Retina (tissue), 1 donor: ENCODE results near the gene TRMT1.
"Not testable (repeated sequence)": the region's sequence is repeated elsewhere in the genome, so short reads cannot be mapped to it uniquely, and the experiment has no call there.

Experiments
- DNase-seq: peaks from one replicate; pipeline ENCODE4 v3.0.0-alpha.2; 2016

TRMT1 gene

DNA sequence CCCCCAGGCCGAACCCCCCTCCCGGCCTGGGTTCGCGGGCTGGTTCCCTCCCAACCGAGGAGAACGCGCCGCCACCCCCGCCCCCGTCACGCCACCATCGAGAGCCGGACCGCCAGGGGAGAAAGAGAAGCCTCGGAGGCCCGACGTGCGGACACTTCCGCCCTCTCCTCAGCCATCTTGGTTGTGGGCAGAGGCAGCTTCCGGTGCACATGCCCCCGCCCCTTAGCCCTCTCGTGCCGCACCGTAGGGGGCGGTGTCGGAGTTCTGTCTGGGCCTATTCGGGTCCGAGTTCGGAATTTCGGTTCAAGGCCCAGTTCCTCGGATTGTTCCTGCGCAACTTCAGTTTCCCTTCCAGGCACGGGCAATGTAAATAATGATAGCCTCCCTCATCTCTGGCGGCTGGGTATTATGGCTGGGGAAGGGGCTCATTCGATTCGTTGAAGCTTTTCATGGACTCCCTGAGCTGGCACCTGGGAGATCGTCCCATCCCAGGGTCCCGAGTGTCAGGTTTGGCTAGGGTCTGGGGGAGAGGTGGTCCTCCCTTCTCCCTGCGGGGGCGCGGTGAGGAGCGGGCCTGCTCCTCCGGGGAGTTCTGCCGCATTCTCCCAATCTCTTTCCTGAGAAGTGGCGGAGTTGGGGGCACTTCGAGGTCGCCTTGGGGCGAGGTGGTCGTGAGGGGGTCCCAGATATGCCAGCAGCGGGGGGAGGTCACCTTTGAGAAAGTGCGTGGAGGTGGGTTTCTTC, 33.8 kb upstream of the TRMT1 start, which contains the start of the genes IER2 and STX10:
IER2 (plus strand) TSS at position 225 of the 744 bp plus-strand sequence. CDS start 2,776 bp downstream, outside the sequence.
STX10 (minus strand) TSS at position 189 of the 744 bp plus-strand sequence. CDS start 202 bp downstream, outside the sequence.
- peak; percentile 93 for DNase-seq

DNA sequence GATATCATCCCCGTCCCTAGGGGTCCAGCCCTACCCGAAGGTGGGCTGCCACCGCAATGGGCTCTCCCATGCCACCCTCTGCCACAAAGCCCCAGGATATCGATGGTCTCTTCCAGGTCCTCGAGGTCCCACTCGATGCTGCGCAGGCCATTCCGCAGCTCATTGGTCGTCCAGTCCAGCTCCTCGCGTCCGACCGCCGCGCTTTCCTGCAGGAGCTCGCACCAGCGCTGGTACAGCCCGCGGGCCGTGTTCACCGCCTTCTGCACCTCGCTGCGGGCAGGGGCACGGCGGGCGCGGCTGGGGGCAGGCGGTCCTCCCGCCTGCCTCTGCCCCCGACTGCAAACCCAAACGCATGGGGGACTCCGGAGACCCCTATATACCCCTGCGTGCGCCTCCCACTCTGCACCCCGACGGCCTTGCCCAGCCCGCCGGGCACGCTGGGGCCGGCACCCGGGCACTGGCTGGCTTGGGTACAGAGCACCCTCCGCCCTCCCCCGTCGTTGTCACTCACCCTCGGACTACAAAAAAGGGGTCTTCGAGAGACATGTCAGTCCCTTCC, 33.2 kb upstream of the TRMT1 start:
- peak; percentile 90 for DNase-seq

DNA sequence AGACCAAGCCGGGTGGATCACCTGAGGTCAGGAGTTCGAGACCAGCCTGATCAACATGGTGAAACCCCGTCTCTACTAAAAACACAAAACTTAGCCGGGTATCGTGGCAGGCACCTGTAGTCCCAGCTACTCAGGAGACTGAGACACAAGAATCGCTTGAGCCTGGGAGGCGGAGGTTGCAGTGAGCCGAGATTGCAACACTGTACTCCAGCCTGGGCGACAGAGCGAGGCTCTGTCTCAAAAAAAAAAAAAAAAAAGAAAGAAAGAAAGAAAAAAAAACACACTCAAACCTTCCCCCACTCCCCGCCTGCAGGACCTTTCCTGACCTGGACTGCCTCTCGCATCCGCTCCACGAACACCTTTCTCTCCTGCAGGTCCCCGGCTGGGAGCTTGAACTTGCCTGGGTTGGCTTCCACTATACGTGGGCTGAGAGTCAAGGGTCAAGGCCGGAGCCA, 32.7 kb upstream of the TRMT1 start:
- not testable (repeated sequence) for DNase-seq

GRCh38 chr19:13146763-13147563, 30.4 kb upstream of the TRMT1 start:
- DNase-seq = no peak

GRCh38 chr19:13139633-13140311, 23.2 kb upstream of the TRMT1 start:
- DNase-seq = no peak

- no peak for DNase-seq
Observed at GRCh38 chr19:13138916-13139198, 22.3 kb upstream of the TRMT1 start.

DNA sequence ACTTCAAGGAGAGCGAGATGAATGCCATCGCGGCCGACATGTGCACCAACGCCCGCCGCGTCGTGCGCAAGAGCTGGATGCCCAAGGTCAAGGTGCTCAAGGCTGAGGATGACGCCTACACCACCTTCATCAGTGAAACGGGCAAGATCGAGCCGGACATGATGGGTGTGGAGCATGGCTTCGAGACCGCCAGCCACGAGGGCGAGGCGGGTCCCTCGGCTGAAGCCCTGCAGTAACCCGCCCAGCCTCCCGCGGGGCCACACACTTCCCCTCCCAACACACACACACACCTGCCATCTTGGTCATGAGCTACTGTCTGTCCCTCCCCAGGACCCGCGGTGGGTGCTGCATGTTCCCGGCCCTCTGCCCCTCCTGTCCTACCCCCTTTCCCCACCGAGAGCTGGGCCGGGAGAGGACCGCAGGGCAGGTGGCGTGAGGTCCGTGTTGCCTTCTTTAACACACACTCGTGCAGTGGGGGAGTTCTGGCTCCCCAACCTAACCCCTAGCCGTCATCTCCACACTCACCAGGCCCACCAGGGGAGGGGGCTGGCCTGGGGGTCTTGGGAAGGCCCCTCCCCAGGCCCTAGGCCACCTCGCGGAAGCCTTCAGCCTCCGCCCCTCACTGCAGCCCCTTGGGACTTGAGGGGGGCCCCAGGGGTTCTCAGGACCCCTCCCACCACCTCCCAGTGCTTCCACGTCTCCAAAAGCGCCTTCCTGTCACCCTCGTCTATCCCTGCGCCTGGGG, 21.8 kb upstream of the TRMT1 start:
- DNase-seq = no peak

DNA sequence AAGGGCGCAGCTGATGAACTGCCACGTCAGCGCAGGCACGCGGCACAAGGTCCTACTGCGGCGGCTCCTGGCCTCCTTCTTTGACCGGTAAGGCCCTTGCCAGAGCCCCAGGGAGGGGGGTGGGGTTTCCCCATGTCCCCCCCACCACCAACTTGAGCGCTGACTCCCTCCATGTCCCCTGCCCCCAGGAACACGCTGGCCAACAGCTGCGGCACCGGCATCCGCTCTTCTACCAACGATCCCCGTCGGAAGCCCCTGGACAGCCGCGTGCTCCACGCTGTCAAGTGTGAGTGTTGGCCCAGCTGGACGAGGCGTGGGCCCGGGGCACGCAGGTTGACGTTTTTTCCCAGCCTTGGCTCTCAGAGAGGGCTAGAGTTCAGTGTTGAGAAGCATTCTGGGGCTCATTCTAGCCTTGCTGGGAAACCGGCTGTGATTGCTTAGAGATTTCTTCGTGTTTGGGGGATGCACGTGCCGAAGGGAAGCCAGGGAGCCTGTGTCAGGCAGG, 20.8 kb upstream of the TRMT1 start:
- DNase-seq = no peak

DNA sequence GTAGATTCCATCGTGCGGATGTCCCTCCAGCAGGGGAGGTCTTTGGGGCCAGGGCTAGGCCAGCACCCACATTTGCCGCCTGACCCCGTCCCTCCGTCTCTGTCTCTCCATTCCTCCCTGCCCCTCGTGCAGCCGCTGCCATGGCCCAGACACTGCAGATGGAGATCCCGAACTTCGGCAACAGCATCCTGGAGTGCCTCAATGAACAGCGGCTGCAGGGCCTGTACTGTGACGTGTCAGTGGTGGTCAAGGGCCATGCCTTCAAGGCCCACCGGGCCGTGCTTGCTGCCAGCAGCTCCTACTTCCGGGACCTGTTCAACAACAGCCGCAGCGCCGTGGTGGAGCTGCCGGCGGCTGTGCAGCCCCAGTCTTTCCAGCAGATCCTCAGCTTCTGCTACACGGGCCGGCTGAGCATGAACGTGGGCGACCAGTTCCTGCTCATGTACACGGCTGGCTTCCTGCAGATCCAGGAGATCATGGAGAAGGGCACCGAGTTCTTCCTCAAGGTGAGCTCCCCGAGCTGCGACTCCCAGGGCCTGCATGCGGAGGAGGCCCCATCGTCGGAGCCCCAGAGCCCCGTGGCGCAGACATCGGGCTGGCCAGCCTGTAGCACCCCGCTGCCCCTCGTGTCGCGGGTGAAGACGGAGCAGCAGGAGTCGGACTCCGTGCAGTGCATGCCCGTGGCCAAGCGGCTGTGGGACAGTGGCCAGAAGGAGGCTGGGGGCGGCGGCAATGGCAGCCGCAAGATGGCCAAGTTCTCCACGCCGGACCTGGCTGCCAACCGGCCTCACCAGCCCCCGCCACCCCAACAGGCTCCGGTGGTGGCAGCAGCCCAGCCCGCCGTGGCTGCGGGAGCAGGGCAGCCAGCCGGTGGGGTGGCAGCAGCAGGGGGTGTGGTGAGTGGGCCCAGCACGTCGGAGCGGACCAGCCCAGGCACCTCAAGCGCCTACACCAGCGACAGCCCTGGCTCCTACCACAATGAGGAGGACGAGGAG, 18.8 kb upstream of the TRMT1 start:
- no peak for DNase-seq

- no peak for DNase-seq
Observed at GRCh38 chr19:13134626-13135025, 18.1 kb upstream of the TRMT1 start.

GRCh38 chr19:13133241-13133870, 16.8 kb upstream of the TRMT1 start:
- no peak for DNase-seq

GRCh38 chr19:13132471-13133180, 16.1 kb upstream of the TRMT1 start:
- DNase-seq = no peak

GRCh38 chr19:13130886-13131490, 14.4 kb upstream of the TRMT1 start:
- DNase-seq = no peak

- no peak for DNase-seq
Observed at GRCh38 chr19:13129384-13129783, 12.8 kb upstream of the TRMT1 start.

- no peak for DNase-seq
Observed at GRCh38 chr19:13128583-13128982, 12.0 kb upstream of the TRMT1 start.

DNA sequence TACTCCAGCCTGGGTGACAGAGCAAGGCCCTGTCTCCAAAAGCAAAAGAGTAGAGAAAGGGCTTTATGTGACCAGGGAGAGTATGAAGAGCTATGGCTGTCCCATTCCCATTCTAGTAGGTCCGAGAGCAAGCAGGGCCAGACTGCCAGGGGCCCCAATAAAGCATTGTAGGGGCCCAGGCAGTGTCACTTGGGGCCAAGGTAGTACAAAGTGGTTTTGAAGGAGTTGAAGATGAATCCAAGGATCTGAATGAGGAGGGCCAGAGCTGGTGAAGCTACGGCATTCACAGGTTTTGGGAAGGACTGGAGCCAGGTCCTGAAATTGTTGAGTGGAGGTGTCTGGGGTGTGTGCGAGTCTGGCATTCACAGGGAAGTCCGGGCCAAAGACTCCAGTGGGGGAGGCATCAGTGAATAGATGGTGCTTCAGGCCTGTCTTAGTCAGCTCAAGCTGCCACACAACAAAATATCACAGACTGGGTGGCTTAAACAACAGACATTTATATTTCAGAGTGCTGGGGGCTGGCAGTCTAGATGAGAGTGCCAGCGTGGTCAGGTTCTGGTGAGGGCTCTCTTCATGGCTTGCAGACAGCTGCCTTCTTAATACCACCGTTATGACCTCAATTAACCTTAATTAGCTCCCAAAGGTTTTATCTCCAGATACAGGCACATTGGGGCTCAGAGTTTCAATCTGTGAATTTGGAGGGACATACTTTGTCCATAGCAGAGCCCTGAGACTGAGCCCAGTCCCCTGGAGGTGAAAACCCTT, 11.5 kb upstream of the TRMT1 start:
- no peak for DNase-seq

DNA sequence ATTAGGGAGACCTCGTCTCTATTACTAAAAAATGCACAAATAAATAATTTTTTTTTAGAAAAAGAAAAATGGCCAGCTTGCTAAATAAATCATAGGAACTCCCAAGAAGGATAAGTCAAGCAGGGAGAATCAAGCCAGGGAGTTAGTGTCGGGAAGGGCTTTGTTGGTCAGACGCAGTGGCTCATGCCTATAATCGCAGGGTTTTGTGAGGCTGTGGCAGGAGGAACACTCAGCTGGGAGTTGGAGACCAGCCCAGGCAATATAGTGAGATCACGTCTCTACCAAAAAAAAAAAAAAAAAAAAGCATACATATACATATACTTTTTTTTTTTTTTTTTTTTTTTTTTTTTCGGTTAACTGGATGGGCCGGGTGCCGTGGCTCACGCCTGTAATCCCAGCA, 10.5 kb upstream of the TRMT1 start:
- DNase-seq = no peak
